WERI-Rb-1 (cell line): ENCODE data around the gene SKIC2.
A peak's percentile ranks its signal among the peaks of the same experiment; 100 is the strongest.
"Not testable (repeated sequence)": the region's sequence is repeated elsewhere in the genome, so short reads cannot be mapped to it uniquely, and the experiment has no call there.

Experiments used
- DNase-seq: peaks from one replicate; pipeline ENCODE4 v3.0.0-alpha.2; 2020
- H3K27ac ChIP-seq: fragments of 250-450 bp; sonication (Bioruptor Pico); 2 replicates; pipeline ENCODE4 v1.5.1; 2020; ENCODE audit warnings: mild to moderate bottlenecking, moderate library complexity
- H3K27me3 ChIP-seq: fragments of 250-450 bp; sonication (Bioruptor Pico); 2 replicates; pipeline ENCODE4 v1.5.1; 2021; ENCODE audit warnings: mild to moderate bottlenecking, low read depth, moderate library complexity; ENCODE audit not compliant: insufficient read depth, severe bottlenecking
- H3K36me3 ChIP-seq: fragments of 250-450 bp; sonication (Bioruptor Pico); 2 replicates; pipeline ENCODE4 v1.5.1; 2020; ENCODE audit warnings: mild to moderate bottlenecking, moderate library complexity
- H3K4me3 ChIP-seq: 2 replicates; pipeline ENCODE4 v1.5.1; 2011; ENCODE audit warnings: low read depth, mild to moderate bottlenecking, control low read depth, low read length
- H3K9me3 ChIP-seq: fragments of 250-450 bp; sonication (Bioruptor Pico); 2 replicates; pipeline ENCODE4 v1.5.1; 2021; ENCODE audit warnings: mild to moderate bottlenecking, moderate library complexity; ENCODE audit not compliant: severe bottlenecking
- TF ChIP-seq, protein P1 (sequence below): IDR thresholded peaks from 2 replicates; pipeline ENCODE4 v1.5.1; 2011; ENCODE audit warnings: low read depth, mild to moderate bottlenecking, control low read depth, inconsistent platforms, low read length

SKIC2 gene

DNA sequence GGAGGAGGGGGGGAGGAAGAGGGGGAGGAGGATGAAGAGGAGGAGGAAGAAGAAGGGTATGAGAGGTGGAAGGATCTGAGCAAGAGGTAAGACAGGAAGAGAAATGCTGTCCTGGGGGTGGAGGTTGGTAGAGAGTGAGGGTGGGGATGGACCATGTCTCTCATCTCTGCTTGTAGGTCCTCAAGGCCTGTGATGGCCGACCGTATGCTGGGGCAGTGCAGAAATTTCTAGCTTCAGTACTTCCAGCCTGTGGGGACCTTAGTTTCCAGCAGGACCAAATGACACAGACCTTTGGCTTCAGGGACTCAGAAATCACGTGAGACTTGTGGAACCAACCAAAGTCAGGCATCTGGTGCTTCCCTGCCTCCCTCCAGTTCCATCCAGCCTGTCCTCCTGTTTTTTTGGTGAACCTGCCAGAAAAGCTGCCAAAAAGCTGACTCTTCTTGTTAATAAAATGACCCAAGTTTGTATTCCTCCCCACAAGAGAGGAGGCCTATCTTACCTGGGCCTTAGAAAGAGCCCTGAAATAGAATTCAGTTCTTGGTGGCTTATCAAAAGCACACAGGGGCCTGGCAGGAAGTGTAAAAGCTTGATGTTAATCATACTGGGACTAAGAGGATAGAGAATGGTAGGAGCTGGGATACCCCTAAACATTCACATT lies 20.4 kb downstream of the SKIC2 start:
- TF ChIP-seq, protein P1, sequence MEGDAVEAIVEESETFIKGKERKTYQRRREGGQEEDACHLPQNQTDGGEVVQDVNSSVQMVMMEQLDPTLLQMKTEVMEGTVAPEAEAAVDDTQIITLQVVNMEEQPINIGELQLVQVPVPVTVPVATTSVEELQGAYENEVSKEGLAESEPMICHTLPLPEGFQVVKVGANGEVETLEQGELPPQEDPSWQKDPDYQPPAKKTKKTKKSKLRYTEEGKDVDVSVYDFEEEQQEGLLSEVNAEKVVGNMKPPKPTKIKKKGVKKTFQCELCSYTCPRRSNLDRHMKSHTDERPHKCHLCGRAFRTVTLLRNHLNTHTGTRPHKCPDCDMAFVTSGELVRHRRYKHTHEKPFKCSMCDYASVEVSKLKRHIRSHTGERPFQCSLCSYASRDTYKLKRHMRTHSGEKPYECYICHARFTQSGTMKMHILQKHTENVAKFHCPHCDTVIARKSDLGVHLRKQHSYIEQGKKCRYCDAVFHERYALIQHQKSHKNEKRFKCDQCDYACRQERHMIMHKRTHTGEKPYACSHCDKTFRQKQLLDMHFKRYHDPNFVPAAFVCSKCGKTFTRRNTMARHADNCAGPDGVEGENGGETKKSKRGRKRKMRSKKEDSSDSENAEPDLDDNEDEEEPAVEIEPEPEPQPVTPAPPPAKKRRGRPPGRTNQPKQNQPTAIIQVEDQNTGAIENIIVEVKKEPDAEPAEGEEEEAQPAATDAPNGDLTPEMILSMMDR, result no peak
- no peaks in the 10 kb centered on the region for H3K27me3 ChIP-seq
- H3K27ac ChIP-seq, result no peak overlapping the region

DNA sequence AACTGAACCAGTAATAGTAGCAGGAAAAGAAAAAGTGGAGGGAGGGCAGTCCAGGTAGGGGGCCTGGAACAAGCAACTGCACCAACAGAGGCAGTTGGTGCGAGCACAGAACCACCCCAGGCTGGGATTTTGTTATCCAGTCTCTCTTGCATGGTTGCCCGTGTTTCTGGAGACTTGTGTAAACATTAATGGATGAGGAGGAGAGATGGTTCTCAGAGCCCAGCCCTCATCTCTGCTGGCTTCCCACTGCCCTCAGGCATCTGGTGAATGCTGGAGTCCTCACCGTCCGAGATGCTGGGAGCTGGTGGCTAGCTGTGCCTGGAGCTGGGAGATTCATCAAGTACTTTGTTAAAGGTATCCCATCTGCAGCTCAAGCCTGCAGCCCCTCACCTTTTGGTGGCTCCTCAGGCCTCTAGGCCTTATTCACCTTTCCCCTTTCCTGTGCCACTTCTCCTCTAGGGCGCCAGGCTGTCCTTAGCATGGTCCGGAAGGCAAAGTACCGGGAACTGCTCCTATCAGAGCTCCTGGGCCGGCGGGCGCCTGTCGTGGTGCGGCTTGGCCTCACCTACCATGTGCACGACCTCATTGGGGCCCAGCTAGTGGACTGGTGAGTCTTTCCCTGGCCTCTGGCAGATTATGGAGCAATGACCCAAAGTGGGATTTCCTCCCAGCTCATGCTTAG lies 21.4 kb downstream of the SKIC2 start:
- not testable (repeated sequence) for H3K27ac ChIP-seq, H3K27me3 ChIP-seq, H3K9me3 ChIP-seq, DNase-seq, H3K4me3 ChIP-seq
- peaks cover 12% of the 10 kb centered on the region for H3K36me3 ChIP-seq

More for the DNA sequence above, 20.4 kb downstream of the SKIC2 start:
- DNase-seq, result no peak
- peaks cover 16% of the 10 kb centered on the region for H3K36me3 ChIP-seq
- no peak overlapping the region for H3K4me3 ChIP-seq
- H3K9me3 ChIP-seq, result peaks cover 5% of the 10 kb centered on the region

DNA sequence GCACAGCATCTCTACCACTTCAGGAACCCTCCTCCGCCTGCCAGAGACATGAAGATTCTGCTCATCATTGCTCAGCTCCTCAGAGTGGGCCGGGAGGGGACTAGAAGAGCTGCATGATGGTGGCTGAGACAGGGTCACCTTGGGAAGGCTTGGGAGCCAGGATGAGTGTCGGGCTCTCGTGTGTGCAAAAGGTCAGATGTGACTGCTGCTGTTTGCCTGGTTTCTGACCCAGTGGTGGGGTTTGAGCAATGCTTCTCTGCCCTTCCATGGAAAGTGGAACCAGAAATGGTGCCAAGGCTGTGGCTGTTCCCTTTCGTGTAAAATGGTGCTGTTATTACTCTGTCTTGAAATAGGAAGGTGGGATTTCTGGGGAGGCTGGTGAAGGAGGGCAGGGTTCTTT lies 22.0 kb downstream of the SKIC2 start:
- not testable (repeated sequence) for H3K27me3 ChIP-seq, H3K9me3 ChIP-seq, H3K27ac ChIP-seq, H3K4me3 ChIP-seq, DNase-seq
- H3K36me3 ChIP-seq, result peaks cover 12% of the 10 kb centered on the region

DNA sequence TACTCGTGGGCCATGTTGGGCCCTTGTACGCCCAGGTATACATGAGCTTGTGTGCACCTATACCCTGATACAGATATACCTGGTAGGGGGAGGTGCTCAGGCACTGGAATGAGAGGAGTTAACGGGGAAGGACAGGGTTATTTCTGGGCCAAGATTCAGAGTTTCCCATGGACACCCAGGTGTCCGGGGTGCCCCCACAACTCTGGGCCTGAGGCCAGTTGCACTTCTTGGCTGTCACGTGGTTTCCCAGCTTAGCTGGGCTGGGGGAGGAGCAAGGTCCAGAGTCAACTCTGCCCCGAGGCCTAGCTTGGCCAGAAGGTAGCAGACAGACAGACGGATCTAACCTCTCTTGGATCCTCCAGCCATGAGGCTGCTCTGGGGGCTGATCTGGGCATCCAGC lies 22.8 kb downstream of the SKIC2 start, which contains the start of gene C4A:
Gene C4A (plus strand): TSS at position 314 of the 400 bp plus-strand sequence. CDS start 51 bp downstream, at position 365.
- H3K27me3 ChIP-seq, H3K27ac ChIP-seq, DNase-seq, H3K4me3 ChIP-seq, H3K9me3 ChIP-seq: not testable (repeated sequence)
- H3K36me3 ChIP-seq, result peaks cover 12% of the 10 kb centered on the region

DNA sequence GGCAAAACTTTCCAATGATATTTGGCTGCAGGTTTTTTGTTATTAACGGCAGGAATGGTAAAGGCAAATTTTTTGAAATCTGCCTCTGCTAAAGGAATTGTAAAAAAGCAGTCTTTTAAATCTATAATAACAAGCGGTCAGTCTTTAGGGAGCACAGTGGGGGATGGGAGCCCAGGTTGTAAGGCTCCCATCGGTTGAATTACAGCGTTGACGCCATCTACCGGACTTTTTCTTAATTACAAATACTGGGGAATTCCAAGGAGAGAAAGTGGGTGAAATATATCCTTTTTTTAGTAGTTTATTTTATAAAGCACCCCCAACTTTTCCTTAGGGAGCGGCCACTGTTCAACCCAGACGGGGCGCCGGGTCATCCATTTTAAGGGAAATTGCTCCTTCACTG lies 30.4 kb downstream of the SKIC2 start:
- not testable (repeated sequence) for H3K9me3 ChIP-seq, H3K4me3 ChIP-seq, H3K27me3 ChIP-seq, H3K36me3 ChIP-seq, DNase-seq, H3K27ac ChIP-seq

DNA sequence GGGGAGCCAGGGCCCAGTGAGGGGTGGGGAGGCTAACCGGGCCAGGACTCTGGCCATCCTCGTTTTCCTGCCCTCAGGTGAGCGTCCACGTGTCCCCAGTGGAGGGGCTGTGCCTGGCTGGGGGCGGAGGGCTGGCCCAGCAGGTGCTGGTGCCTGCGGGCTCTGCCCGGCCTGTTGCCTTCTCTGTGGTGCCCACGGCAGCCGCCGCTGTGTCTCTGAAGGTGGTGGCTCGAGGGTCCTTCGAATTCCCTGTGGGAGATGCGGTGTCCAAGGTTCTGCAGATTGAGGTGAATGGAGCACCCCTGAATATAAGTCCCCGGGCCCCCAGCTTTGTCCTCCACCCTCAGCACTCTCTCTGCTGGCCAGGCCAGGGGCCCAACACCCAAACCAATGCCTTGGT lies 35.4 kb downstream of the SKIC2 start:
- H3K9me3 ChIP-seq, H3K4me3 ChIP-seq, DNase-seq, H3K36me3 ChIP-seq, H3K27me3 ChIP-seq, H3K27ac ChIP-seq: not testable (repeated sequence)

DNA sequence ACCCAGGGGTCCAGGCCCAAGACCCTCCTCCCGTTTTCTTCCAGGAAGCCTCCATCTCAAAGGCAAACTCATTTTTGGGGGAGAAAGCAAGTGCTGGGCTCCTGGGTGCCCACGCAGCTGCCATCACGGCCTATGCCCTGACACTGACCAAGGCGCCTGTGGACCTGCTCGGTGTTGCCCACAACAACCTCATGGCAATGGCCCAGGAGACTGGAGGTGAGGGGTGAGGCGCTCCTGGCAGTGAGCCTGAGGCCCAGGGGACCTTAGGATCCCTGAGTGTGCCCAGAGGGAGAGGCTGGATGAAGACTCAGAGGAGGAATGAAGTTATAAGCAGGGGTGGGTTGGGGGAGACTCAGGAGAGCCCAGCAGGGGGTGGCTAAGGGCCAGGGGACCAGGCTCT lies 37.4 kb downstream of the SKIC2 start:
- not testable (repeated sequence) for H3K27me3 ChIP-seq, H3K36me3 ChIP-seq, H3K4me3 ChIP-seq, H3K27ac ChIP-seq, H3K9me3 ChIP-seq, DNase-seq

DNA sequence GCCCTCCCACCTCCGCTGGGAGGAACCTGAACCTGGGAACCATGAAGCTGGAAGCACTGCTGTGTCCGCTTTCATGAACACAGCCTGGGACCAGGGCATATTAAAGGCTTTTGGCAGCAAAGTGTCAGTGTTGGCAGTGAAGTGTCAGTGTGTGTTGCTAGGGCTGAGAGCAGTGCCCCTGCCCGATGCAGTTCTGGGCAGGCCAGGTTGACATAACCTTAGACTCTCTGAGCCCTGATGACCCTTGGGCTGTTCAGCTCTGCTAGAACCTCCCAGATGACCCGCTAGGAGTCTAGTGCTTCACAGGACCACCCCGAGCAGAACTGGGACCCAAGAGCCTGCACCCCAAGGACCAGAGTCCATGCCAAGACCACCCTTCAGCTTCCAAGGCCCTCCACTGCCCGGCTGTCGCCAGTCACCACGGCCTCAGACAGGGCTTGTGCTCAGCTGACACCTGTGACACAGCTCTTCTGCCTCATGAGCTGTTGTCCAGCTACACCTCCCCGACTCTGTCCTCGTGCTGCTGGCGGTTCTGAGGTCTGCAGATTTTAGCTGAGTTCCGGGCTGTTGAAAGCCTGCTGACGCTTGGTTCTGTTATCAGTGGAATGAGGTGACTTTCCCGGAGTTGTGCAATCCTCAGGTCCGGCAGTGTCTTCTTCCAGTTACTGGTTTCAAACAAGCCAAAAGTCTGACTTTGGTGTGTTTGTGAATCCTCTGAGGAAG lies 43.7 kb downstream of the SKIC2 start:
- H3K4me3 ChIP-seq, H3K27me3 ChIP-seq, H3K9me3 ChIP-seq, H3K27ac ChIP-seq, DNase-seq, H3K36me3 ChIP-seq: not testable (repeated sequence)

DNA sequence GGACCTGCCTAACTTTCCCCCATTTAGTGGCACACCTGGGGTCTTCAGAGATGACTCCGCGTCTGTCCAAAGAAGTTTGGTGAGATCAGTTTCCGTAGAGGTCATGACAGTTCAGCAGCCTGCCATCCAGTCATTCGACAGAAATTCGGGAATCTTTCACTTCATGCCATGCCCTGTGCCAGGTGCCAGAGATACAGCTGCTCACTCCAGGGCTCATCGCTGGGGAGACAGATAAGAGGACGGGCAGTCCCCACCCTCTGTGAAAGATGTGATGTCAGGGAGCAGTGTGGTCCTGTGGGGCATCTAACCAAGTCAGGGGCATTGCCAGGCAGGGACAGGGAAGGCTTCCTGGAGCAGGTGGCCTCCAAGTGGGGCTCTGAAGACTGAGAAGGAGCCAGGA lies 44.3 kb downstream of the SKIC2 start:
- not testable (repeated sequence) for H3K27ac ChIP-seq, H3K36me3 ChIP-seq, DNase-seq, H3K27me3 ChIP-seq, H3K9me3 ChIP-seq, H3K4me3 ChIP-seq

DNA sequence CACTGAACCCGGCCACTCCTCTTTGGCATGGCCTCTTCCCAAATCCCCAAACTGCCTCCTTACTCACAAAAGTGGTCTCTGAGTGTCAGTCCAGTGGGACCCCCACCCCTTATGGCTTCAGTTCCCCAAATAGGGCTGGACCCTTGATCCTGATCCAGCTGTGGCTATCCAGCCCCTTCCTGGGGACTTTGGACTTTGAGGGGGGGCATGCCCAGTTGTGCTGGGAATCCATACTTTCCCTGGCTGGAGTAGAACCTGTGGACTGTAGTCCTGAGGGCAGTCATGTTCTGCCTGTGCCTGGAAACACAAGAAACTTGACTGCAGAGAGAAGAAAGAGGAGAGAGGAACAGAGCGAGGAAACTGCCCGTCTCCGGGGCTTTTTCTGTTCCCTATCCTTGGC lies 45.4 kb downstream of the SKIC2 start:
- not testable (repeated sequence) for H3K9me3 ChIP-seq, H3K27me3 ChIP-seq, H3K27ac ChIP-seq, H3K36me3 ChIP-seq, DNase-seq, H3K4me3 ChIP-seq

DNA sequence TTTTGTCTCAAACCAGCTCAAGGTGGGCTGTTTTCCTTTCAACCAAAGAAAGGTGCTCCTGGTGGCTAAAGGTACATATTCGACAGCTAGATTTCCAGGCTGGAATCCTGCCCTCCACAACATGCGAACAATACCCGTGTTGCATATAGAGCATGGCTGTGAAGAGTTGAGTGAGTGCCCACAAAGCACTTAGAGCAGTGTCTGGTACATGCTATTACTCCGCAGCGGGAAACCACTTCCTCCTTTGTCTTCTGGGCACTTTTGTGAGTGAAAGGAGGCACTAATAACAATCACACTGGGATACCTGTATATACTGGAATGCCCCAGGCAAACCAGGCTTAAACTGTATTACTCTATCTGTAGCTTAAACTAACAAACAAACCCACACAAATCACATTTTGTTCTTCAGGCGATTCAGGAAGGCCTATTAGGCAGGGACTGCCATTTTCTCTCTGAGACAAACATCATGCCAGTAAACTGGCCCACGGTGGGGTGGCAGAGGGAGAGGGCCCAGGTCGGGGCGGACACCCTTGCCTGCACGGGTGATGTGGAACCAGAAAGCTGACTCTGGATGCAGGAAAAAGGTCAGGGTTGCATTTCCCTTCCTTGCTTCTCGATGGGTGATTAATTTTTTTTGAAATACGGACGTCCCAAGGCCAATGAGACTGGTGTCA lies 46.0 kb downstream of the SKIC2 start:
- DNase-seq, result peak; percentile 6
- H3K9me3 ChIP-seq, H3K27me3 ChIP-seq, H3K4me3 ChIP-seq, H3K27ac ChIP-seq, H3K36me3 ChIP-seq: not testable (repeated sequence)

DNA sequence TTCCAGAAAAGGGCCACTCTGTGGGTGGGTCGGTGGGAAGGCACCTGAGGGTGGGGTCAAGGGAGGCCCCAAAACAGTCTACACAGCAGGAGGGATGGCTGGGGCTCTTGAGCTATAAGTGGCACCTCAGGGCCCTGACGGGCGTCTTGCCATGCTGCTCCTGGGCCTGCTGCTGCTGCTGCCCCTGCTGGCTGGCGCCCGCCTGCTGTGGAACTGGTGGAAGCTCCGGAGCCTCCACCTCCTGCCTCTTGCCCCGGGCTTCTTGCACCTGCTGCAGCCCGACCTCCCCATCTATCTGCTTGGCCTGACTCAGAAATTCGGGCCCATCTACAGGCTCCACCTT lies 46.5 kb downstream of the SKIC2 start:
- peak; percentile 5 for DNase-seq
- not testable (repeated sequence) for H3K4me3 ChIP-seq, H3K27me3 ChIP-seq, H3K27ac ChIP-seq, H3K36me3 ChIP-seq, H3K9me3 ChIP-seq

DNA sequence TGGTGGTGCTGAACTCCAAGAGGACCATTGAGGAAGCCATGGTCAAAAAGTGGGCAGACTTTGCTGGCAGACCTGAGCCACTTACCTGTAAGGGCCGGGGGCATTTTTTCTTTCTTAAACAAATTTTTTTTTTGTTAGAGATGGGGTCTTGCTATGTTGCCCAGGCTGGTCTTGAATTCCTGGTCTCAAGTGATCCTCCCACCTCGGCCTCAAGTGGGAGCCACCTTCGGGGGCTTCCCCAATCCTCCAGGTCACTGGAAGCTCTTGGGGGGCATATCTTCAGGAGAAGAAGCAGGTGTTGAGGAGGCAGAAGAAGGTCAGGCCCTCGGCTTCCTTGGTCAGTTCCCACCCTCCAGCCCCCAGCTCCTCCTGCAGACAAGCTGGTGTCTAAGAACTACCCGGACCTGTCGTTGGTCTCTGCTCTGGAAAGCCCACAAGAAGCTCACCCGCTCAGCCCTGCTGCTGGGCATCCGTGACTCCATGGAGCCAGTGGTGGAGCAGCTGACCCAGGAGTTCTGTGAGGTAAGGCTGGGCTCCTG lies 47.1 kb downstream of the SKIC2 start:
- peak; percentile 7 for DNase-seq
- H3K9me3 ChIP-seq, H3K4me3 ChIP-seq, H3K27me3 ChIP-seq, H3K27ac ChIP-seq, H3K36me3 ChIP-seq: not testable (repeated sequence)
